Activated naive CD8-positive, alpha-beta T cell treated with anti-CD3 and anti-CD28 coated beads, Interleukin-2, amount 50 U/mL, for 24 hours (primary cell): ENCODE results near the gene ZMYM2.

ENCODE experiments used
- ATAC-seq: fragments of 150-1000 bp; cut with Tn5 transposase; one replicate; pipeline ENCODE4 v1.10.0; 2021
- DNase-seq: peaks from one replicate; pipeline ENCODE4 v3.0.0; 2021
- H3K27ac Mint-ChIP-seq: one replicate; pipeline ENCODE4 v1.8.0; 2021; ENCODE audit warnings: mild to moderate bottlenecking, mixed read lengths
- H3K27me3 Mint-ChIP-seq: one replicate; pipeline ENCODE4 v1.8.0; 2021; ENCODE audit warnings: mixed read lengths
- H3K36me3 Mint-ChIP-seq: one replicate; pipeline ENCODE4 v1.8.0; 2021; ENCODE audit warnings: low read depth, mixed read lengths
- H3K4me1 Mint-ChIP-seq: one replicate; pipeline ENCODE4 v1.8.0; 2021; ENCODE audit warnings: mixed read lengths
- H3K4me3 Mint-ChIP-seq: one replicate; pipeline ENCODE4 v1.8.0; 2021; ENCODE audit warnings: mild to moderate bottlenecking, moderate library complexity, mixed read lengths
- H3K9me3 Mint-ChIP-seq: one replicate; pipeline ENCODE4 v1.8.0; 2021; ENCODE audit warnings: mixed read lengths

The ZMYM2 gene

DNA sequence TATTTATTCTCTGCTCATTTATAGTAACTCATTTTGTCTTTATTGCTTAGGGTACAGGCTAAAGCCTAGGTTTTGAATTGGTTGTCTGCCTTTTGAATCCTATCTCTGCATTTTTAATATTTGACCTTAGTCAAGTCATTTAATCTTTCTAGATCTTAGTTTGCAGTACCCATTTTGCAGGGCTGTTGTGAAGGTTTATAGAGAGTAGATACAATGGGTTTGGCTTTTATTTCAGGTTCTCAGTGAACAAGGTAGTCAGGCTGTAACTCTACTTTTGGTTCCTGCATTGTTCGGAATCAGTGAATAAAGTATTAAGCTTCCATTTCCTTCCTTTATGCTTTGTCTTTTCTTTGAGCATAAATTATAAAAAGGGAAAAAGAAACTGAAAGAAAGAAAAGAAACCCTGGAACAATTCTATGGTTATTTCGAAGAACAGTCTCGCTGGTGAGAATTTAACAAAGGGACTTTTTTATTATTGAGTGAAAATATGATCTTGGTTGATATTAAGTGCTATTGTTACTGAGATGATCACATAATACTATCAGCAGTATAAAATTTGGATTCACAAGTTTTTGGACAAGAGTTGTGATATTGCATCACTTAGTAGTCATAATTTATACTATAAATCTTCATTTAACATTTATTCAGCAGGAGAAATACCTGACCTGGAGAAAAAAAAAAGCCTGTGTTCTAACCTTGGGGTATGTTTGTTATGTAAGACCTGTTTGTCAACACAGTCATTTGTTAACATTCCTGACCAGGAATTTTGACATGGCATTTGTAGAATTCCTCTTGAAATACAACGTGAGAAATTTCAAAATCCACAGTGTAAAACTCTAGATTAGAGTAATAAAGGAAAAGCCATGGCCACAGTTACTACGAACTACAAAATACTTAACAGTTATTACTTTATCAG, 91.3 kb downstream of the ZMYM2 start:
- Mint-ChIP-seq H3K27ac (peak overlapping the region; percentile 29), H3K4me3 (peak overlapping the region; percentile 50), H3K27me3 (no peaks in the 10 kb centered on the region), H3K36me3 (peaks cover 21% of the 10 kb centered on the region), H3K4me1 (peaks cover 19% of the 10 kb centered on the region), H3K9me3 (no peaks in the 10 kb centered on the region)
- peak; percentile 36 for ATAC-seq
- DNase-seq, result no peak

DNA sequence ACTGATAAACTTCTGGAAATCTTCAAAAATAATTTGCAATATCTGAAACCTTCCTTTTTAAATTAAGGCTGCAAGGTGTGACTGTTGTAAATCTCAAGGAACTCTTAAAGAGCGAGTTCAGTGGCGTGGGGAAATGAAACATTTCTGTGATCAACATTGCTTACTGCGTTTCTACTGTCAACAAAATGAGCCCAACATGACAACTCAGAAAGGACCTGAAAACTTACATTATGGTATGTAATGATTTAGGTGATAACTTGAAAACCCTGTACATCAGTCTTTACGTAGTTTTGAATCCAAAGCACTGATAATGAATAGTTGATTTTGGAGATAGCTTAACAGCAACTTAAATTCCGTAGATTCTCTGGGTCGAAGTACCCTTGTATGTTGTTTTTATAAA, 92.8 kb downstream of the ZMYM2 start:
- no peak for DNase-seq
- Mint-ChIP-seq H3K36me3 (peaks cover 28% of the 10 kb centered on the region), H3K9me3 (no peaks in the 10 kb centered on the region), H3K27me3 (no peaks in the 10 kb centered on the region), H3K4me3 (no peak overlapping the region), H3K4me1 (peaks cover 19% of the 10 kb centered on the region), H3K27ac (no peak overlapping the region)
- ATAC-seq, result no peak

DNA sequence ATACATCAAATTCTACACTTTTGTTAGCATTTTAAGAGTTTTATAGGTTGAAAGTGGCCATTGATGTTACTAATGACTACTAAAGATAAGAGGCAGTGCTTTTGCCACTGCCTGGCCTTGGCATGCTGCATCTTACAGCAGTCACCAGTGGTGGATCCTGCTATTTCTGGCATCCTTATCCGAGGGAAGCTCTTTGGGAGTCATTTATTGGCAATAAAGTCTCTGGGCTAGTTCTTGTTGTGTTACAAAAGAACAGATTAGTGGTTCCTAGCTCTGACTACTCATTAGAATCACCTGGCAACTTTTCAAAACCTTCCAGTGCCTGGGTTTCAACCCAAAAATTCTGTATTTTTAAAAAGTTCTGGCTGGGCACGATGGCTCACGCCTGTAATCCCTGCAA, 94.5 kb downstream of the ZMYM2 start:
- H3K36me3 Mint-ChIP-seq, result peaks cover 28% of the 10 kb centered on the region
- H3K9me3 Mint-ChIP-seq, result no peaks in the 10 kb centered on the region
- H3K27ac Mint-ChIP-seq, result no peak overlapping the region
- ATAC-seq, result no peak
- no peak overlapping the region for H3K4me3 Mint-ChIP-seq
- H3K4me1 Mint-ChIP-seq, result peaks cover 19% of the 10 kb centered on the region
- no peak for DNase-seq
- H3K27me3 Mint-ChIP-seq, result no peaks in the 10 kb centered on the region

DNA sequence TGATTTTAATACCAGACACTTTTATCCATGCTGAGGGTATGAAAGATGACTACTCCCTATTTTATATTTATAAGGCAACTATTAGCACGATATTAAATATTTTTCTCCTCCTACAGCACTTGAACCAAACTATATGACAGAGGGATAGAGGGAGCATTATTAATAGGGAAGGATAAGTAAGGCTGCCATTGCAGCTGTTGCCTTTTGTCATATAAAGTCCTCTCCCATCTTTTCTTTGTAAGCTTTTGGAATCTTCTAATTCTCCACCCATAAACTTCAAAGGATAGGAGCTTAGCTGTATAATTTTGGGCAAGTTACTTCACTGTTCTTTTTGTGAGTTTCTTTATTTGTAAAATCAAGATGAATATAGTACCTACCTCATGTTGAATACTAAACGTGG, 95.4 kb downstream of the ZMYM2 start:
- Mint-ChIP-seq H3K9me3 (no peaks in the 10 kb centered on the region), H3K4me3 (no peak overlapping the region), H3K36me3 (peaks cover 33% of the 10 kb centered on the region), H3K27ac (no peak overlapping the region), H3K4me1 (peaks cover 12% of the 10 kb centered on the region), H3K27me3 (no peaks in the 10 kb centered on the region)
- ATAC-seq (no peak), DNase-seq (no peak)

GRCh38 chr13:20054586-20054985, 96.1 kb downstream of the ZMYM2 start:
- Mint-ChIP-seq H3K27ac (no peak overlapping the region), H3K9me3 (no peaks in the 10 kb centered on the region), H3K4me1 (peaks cover 6% of the 10 kb centered on the region), H3K27me3 (no peaks in the 10 kb centered on the region), H3K4me3 (no peak overlapping the region), H3K36me3 (peaks cover 37% of the 10 kb centered on the region)
- no peak for DNase-seq
- ATAC-seq, result no peak

GRCh38 chr13:20057214-20057613, 98.7 kb downstream of the ZMYM2 start:
- Mint-ChIP-seq H3K9me3 (no peaks in the 10 kb centered on the region), H3K27me3 (no peaks in the 10 kb centered on the region), H3K4me3 (no peak overlapping the region), H3K4me1 (no peaks in the 10 kb centered on the region), H3K27ac (no peak overlapping the region), H3K36me3 (peaks cover 32% of the 10 kb centered on the region)
- DNase-seq (no peak), ATAC-seq (no peak)

GRCh38 chr13:20057963-20058362, 99.4 kb downstream of the ZMYM2 start:
- Mint-ChIP-seq H3K36me3 (peaks cover 31% of the 10 kb centered on the region), H3K9me3 (no peaks in the 10 kb centered on the region), H3K4me3 (no peak overlapping the region), H3K27me3 (no peaks in the 10 kb centered on the region), H3K27ac (no peak overlapping the region), H3K4me1 (no peaks in the 10 kb centered on the region)
- no peak for DNase-seq
- no peak for ATAC-seq

DNA sequence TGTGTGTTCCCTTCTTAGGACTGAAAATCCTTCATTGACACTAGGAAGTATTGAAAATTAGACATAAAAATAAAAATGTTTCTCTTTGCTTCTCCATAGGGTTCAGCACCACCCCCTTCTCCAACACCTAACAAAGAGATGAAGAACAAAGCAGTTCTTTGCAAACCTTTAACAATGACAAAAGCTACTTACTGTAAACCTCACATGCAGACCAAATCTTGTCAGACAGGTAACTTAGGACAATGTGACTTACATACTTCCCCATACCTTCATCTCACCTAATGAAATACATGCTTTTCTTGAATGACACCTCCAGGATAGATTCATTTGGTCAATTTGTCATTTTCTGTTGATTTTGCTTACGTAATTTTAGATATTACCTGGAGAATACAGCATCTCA, 99.9 kb downstream of the ZMYM2 start:
- no peaks in the 10 kb centered on the region for H3K4me1 Mint-ChIP-seq
- no peak overlapping the region for H3K27ac Mint-ChIP-seq
- H3K4me3 Mint-ChIP-seq, result no peak overlapping the region
- H3K27me3 Mint-ChIP-seq, result no peaks in the 10 kb centered on the region
- no peak for ATAC-seq
- H3K9me3 Mint-ChIP-seq, result no peaks in the 10 kb centered on the region
- DNase-seq, result no peak
- peaks cover 30% of the 10 kb centered on the region for H3K36me3 Mint-ChIP-seq

- H3K4me3 Mint-ChIP-seq, result no peak overlapping the region
- no peaks in the 10 kb centered on the region for H3K4me1 Mint-ChIP-seq
- DNase-seq (no peak), ATAC-seq (peak; percentile 46)
- no peaks in the 10 kb centered on the region for H3K27me3 Mint-ChIP-seq
- H3K27ac Mint-ChIP-seq, result no peak overlapping the region
- H3K36me3 Mint-ChIP-seq, result peaks cover 33% of the 10 kb centered on the region
- no peaks in the 10 kb centered on the region for H3K9me3 Mint-ChIP-seq
Observed at GRCh38 chr13:20064128-20064527, 105.6 kb downstream of the ZMYM2 start.

DNA sequence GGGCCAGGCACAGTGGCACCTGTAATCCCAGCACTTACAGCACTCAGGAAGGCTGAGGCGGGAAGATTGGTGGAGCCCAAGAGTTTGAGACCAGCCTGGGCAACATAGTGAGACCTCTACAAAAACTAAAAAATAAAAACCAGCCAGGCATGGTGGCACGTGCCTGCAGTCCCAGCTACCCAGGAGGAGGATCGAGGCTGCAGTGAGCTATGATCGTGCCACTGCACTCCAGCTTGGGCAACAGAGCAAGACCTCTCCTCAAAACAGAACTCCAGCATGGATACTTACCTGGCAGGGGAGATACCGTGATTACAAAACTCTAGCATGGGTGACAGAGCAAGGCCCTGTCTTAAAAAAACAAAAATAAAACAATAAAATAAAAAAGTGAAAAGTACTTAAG, 107.0 kb downstream of the ZMYM2 start:
- H3K4me3 Mint-ChIP-seq, result no peak overlapping the region
- no peaks in the 10 kb centered on the region for H3K27me3 Mint-ChIP-seq
- H3K36me3 Mint-ChIP-seq, result peaks cover 34% of the 10 kb centered on the region
- no peaks in the 10 kb centered on the region for H3K4me1 Mint-ChIP-seq
- no peak for DNase-seq
- no peaks in the 10 kb centered on the region for H3K9me3 Mint-ChIP-seq
- no peak for ATAC-seq
- no peak overlapping the region for H3K27ac Mint-ChIP-seq

- no peak for ATAC-seq
- no peak overlapping the region for H3K27ac Mint-ChIP-seq
- H3K36me3 Mint-ChIP-seq, result peaks cover 35% of the 10 kb centered on the region
- no peak overlapping the region for H3K4me3 Mint-ChIP-seq
- H3K27me3 Mint-ChIP-seq, result no peaks in the 10 kb centered on the region
- DNase-seq, result no peak
- no peaks in the 10 kb centered on the region for H3K9me3 Mint-ChIP-seq
- H3K4me1 Mint-ChIP-seq, result no peaks in the 10 kb centered on the region
Observed at GRCh38 chr13:20069956-20070355, 111.4 kb downstream of the ZMYM2 start.

GRCh38 chr13:20073775-20074174, 115.2 kb downstream of the ZMYM2 start:
- no peak for ATAC-seq
- peaks cover 32% of the 10 kb centered on the region for H3K36me3 Mint-ChIP-seq
- no peaks in the 10 kb centered on the region for H3K4me1 Mint-ChIP-seq
- H3K27ac Mint-ChIP-seq, result no peak overlapping the region
- no peak for DNase-seq
- no peaks in the 10 kb centered on the region for H3K27me3 Mint-ChIP-seq
- no peaks in the 10 kb centered on the region for H3K9me3 Mint-ChIP-seq
- H3K4me3 Mint-ChIP-seq, result no peak overlapping the region

- DNase-seq, result no peak
- Mint-ChIP-seq H3K36me3 (peaks cover 27% of the 10 kb centered on the region), H3K27ac (no peak overlapping the region)
Observed at GRCh38 chr13:20074966-20075365, 116.4 kb downstream of the ZMYM2 start.

DNA sequence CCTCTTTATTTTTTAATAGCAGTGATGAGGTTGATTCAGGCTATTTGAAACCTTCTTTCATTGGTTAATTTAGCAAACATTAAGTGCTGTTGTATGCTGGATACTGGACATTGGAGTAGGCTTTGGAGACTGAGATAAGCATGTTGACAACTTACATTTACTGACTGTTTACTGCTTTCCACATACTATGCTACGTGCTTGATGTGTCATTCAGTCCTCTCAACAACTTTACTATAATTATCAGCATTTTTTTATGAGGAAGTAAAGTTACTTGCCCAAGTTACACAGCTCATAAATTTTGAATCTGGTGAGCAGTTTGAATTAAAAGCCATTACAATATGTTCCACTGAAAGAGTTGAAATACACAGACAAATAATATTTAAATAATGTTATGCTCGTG, 118.6 kb downstream of the ZMYM2 start:
- Mint-ChIP-seq H3K27me3 (no peaks in the 10 kb centered on the region), H3K27ac (no peak overlapping the region), H3K4me3 (no peak overlapping the region), H3K9me3 (no peaks in the 10 kb centered on the region), H3K4me1 (no peaks in the 10 kb centered on the region), H3K36me3 (peaks cover 17% of the 10 kb centered on the region)
- no peak for DNase-seq
- ATAC-seq, result no peak

More at GRCh38 chr13:20074966-20075365, 116.4 kb downstream of the ZMYM2 start:
- Mint-ChIP-seq H3K4me3 (no peak overlapping the region), H3K4me1 (no peaks in the 10 kb centered on the region), H3K27me3 (no peaks in the 10 kb centered on the region), H3K9me3 (no peaks in the 10 kb centered on the region)
- no peak for ATAC-seq

GRCh38 chr13:20080377-20081164, 122.0 kb downstream of the ZMYM2 start:
- ATAC-seq (no peak), DNase-seq (no peak)
- no peaks in the 10 kb centered on the region for H3K27me3 Mint-ChIP-seq
- no peaks in the 10 kb centered on the region for H3K4me1 Mint-ChIP-seq
- no peak overlapping the region for H3K27ac Mint-ChIP-seq
- no peak overlapping the region for H3K4me3 Mint-ChIP-seq
- H3K9me3 Mint-ChIP-seq, result no peaks in the 10 kb centered on the region
- peaks cover 30% of the 10 kb centered on the region for H3K36me3 Mint-ChIP-seq
